ENCODE measurements around the gene TRIM66.
"Not testable (repeated sequence)": the region's sequence is repeated elsewhere in the genome, so short reads cannot be mapped to it uniquely, and the experiment has no call there.

The TRIM66 gene

DNA sequence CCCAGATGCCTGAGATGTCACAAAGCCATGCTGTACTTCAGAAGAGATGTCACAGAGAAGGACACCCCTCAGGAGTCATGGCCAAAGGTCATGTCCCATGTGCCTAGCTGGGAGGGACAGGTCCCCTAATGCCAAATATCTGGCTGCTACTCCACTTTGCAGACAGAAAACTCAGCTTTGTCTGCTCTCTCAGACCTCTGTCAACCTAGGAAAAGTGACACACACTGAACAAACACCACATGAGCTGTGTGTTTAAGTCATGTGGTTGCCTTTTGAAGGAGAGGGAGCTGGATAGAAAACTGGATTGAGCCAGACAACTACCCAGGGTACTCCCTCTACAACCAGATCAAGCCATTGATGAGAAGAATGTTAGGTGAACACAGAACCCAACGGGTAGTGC lies 3.5 kb downstream of the TRIM66 start:
- Histone ChIP-seq H3K9ac (ENCODE audit: low read depth, low read length) (no peak overlapping the region), H3K36me3 (ENCODE audit: control insufficient read depth, insufficient read depth, low read length) (peaks cover 10% of the 10 kb centered on the region), H3K4me1 (ENCODE audit: control insufficient read depth, insufficient read depth, low read length) (peaks cover 17% of the 10 kb centered on the region), H3K9me3 (ENCODE audit: control insufficient read depth, insufficient read depth, low read length) (no peaks in the 10 kb centered on the region), H3K27me3 (ENCODE audit: control insufficient read depth, insufficient read depth, low read length) (no peaks in the 10 kb centered on the region), H3K27ac (ENCODE audit: low read depth, low read length) (no peak overlapping the region), H3K4me3 (ENCODE audit: low read depth, low read length) (no peak overlapping the region)

- no peaks in the 10 kb centered on the region for H3K27me3 ChIP-seq (ENCODE audit: control insufficient read depth, insufficient read depth, low read length)
- peaks cover 25% of the 10 kb centered on the region for H3K4me1 ChIP-seq (ENCODE audit: control insufficient read depth, insufficient read depth, low read length)
- no peak overlapping the region for H3K4me3 ChIP-seq (ENCODE audit: low read depth, low read length)
- no peaks in the 10 kb centered on the region for H3K9me3 ChIP-seq (ENCODE audit: control insufficient read depth, insufficient read depth, low read length)
- H3K36me3 ChIP-seq (ENCODE audit: control insufficient read depth, insufficient read depth, low read length): no peaks in the 10 kb centered on the region
- no peak overlapping the region for H3K9ac ChIP-seq (ENCODE audit: low read depth, low read length)
- no peak overlapping the region for H3K27ac ChIP-seq (ENCODE audit: low read depth, low read length)
These were observed 6.0 kb downstream of the TRIM66 start for GRCh38 chr11:8676458-8676857.

GRCh38 chr11:8674859-8675258 lies 7.6 kb downstream of the TRIM66 start:
- H3K4me1 ChIP-seq (ENCODE audit: control insufficient read depth, insufficient read depth, low read length): peaks cover 37% of the 10 kb centered on the region
- H3K36me3 ChIP-seq (ENCODE audit: control insufficient read depth, insufficient read depth, low read length): no peaks in the 10 kb centered on the region
- H3K27ac ChIP-seq (ENCODE audit: low read depth, low read length): no peak overlapping the region
- no peaks in the 10 kb centered on the region for H3K27me3 ChIP-seq (ENCODE audit: control insufficient read depth, insufficient read depth, low read length)
- H3K9ac ChIP-seq (ENCODE audit: low read depth, low read length): no peak overlapping the region
- no peaks in the 10 kb centered on the region for H3K9me3 ChIP-seq (ENCODE audit: control insufficient read depth, insufficient read depth, low read length)
- H3K4me3 ChIP-seq (ENCODE audit: low read depth, low read length): no peak overlapping the region

DNA sequence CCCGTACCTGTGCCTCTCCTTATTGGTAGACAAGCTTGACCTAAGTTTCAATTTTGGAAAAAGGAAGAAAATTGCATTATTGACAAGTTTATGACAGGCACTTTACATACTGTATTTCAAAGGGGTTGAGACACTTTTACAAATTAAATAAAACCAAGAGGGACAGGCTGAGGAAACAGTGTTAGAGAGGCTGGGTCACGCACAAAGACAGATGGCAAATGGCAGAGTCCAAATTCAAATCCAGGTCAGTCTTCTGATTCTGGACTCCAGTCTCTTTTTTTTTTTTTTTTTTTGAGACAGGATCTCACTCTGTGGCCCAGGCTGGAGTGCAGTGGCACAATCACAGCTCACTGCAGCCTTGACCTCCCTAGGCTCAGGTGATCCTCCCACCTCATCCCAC lies 10.1 kb downstream of the TRIM66 start:
- Histone ChIP-seq H3K27ac (ENCODE audit: low read depth, low read length) (peak overlapping the region; percentile 99), H3K9me3 (ENCODE audit: control insufficient read depth, insufficient read depth, low read length) (no peaks in the 10 kb centered on the region), H3K4me3 (ENCODE audit: low read depth, low read length) (no peak overlapping the region), H3K27me3 (ENCODE audit: control insufficient read depth, insufficient read depth, low read length) (no peaks in the 10 kb centered on the region), H3K9ac (ENCODE audit: low read depth, low read length) (peak overlapping the region; percentile 49), H3K4me1 (ENCODE audit: control insufficient read depth, insufficient read depth, low read length) (peaks cover 37% of the 10 kb centered on the region), H3K36me3 (ENCODE audit: control insufficient read depth, insufficient read depth, low read length) (no peaks in the 10 kb centered on the region)

DNA sequence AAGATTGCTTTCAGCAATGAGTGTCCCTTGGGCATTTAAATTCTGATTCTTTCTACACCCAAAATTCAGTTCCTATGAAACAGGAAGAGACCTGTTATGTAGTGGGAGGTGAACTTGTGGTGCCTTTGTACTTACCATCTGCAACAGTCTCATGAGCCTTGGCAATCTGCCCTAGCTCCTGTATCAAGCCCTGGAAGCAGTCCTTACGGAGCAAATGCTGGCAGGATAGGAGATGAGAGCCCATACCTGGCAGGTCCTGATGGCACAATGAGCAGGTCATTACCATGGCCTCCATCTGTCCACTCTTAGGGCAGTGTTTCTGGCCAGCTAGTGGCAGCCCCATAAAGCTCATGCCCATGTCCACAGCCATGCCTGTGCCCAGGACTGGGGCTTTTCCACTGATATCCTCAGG lies 10.8 kb downstream of the TRIM66 start:
- no peaks in the 10 kb centered on the region for H3K27me3 ChIP-seq (ENCODE audit: control insufficient read depth, insufficient read depth, low read length)
- H3K9me3 ChIP-seq (ENCODE audit: control insufficient read depth, insufficient read depth, low read length): no peaks in the 10 kb centered on the region
- peak overlapping the region; percentile 14; the same call in 1 of the 2 replicates for H3K4me3 ChIP-seq (ENCODE audit: low read depth, low read length)
- H3K36me3 ChIP-seq (ENCODE audit: control insufficient read depth, insufficient read depth, low read length): no peaks in the 10 kb centered on the region
- peak overlapping the region; percentile 99 for H3K27ac ChIP-seq (ENCODE audit: low read depth, low read length)
- peak overlapping the region; percentile 49 for H3K9ac ChIP-seq (ENCODE audit: low read depth, low read length)
- peaks cover 31% of the 10 kb centered on the region for H3K4me1 ChIP-seq (ENCODE audit: control insufficient read depth, insufficient read depth, low read length)

DNA sequence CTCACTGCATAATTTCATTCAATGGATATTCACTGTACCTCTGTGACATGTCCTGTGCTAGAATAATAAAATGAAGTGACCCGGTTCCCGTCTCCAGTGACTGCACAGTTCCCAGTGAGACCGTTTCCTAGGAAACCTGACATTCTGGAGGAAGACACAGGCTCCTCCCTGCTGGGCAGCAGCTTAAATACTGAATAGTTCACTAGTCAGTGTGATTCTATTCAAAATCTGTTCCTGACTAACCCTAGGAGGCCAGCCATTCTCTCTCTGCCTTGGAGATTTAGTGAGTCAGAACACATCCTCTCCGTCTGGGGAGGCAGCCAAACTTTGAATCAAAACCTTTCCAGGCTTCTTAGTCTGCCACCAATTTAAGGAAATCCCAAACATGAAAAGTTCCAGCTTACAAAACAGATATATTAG lies 11.3 kb downstream of the TRIM66 start:
- no peaks in the 10 kb centered on the region for H3K36me3 ChIP-seq (ENCODE audit: control insufficient read depth, insufficient read depth, low read length)
- H3K4me1 ChIP-seq (ENCODE audit: control insufficient read depth, insufficient read depth, low read length): peaks cover 26% of the 10 kb centered on the region
- peak overlapping the region; percentile 14; the same call in 1 of the 2 replicates for H3K4me3 ChIP-seq (ENCODE audit: low read depth, low read length)
- peak overlapping the region; percentile 49; the same call in 1 of the 2 replicates for H3K9ac ChIP-seq (ENCODE audit: low read depth, low read length)
- H3K9me3 ChIP-seq (ENCODE audit: control insufficient read depth, insufficient read depth, low read length): no peaks in the 10 kb centered on the region
- H3K27ac ChIP-seq (ENCODE audit: low read depth, low read length): peak overlapping the region; percentile 99
- no peaks in the 10 kb centered on the region for H3K27me3 ChIP-seq (ENCODE audit: control insufficient read depth, insufficient read depth, low read length)

GRCh38 chr11:8670081-8670480 lies 12.4 kb downstream of the TRIM66 start:
- H3K36me3 ChIP-seq (ENCODE audit: control insufficient read depth, insufficient read depth, low read length): not testable (repeated sequence)

GRCh38 chr11:8665222-8665621 lies 17.2 kb downstream of the TRIM66 start:
- H3K4me1 ChIP-seq (ENCODE audit: control insufficient read depth, insufficient read depth, low read length): peaks cover 1% of the 10 kb centered on the region; the same call in 1 of the 2 replicates
- no peak overlapping the region for H3K9ac ChIP-seq (ENCODE audit: low read depth, low read length)
- no peaks in the 10 kb centered on the region for H3K36me3 ChIP-seq (ENCODE audit: control insufficient read depth, insufficient read depth, low read length)
- H3K4me3 ChIP-seq (ENCODE audit: low read depth, low read length): no peak overlapping the region
- H3K27me3 ChIP-seq (ENCODE audit: control insufficient read depth, insufficient read depth, low read length): no peaks in the 10 kb centered on the region
- no peaks in the 10 kb centered on the region for H3K9me3 ChIP-seq (ENCODE audit: control insufficient read depth, insufficient read depth, low read length)
- no peak overlapping the region for H3K27ac ChIP-seq (ENCODE audit: low read depth, low read length)

More at GRCh38 chr11:8670081-8670480, 12.4 kb downstream of the TRIM66 start:
- Histone ChIP-seq H3K27ac (ENCODE audit: low read depth, low read length) (peak overlapping the region; percentile 99), H3K4me1 (ENCODE audit: control insufficient read depth, insufficient read depth, low read length) (peaks cover 22% of the 10 kb centered on the region)
- H3K9me3 ChIP-seq (ENCODE audit: control insufficient read depth, insufficient read depth, low read length); H3K27me3 ChIP-seq (ENCODE audit: control insufficient read depth, insufficient read depth, low read length); H3K4me3 ChIP-seq (ENCODE audit: low read depth, low read length); H3K9ac ChIP-seq (ENCODE audit: low read depth, low read length): not testable (repeated sequence)

- Histone ChIP-seq H3K9ac (ENCODE audit: low read depth, low read length) (no peak overlapping the region), H3K4me3 (ENCODE audit: low read depth, low read length) (no peak overlapping the region), H3K4me1 (ENCODE audit: control insufficient read depth, insufficient read depth, low read length) (peaks cover 8% of the 10 kb centered on the region; the same call in 1 of the 2 replicates), H3K27me3 (ENCODE audit: control insufficient read depth, insufficient read depth, low read length) (no peaks in the 10 kb centered on the region), H3K9me3 (ENCODE audit: control insufficient read depth, insufficient read depth, low read length) (no peaks in the 10 kb centered on the region), H3K36me3 (ENCODE audit: control insufficient read depth, insufficient read depth, low read length) (no peaks in the 10 kb centered on the region), H3K27ac (ENCODE audit: low read depth, low read length) (no peak overlapping the region)
These were observed 21.3 kb downstream of the TRIM66 start for GRCh38 chr11:8661001-8661795.

- Histone ChIP-seq H3K4me3 (ENCODE audit: low read depth, low read length) (no peak overlapping the region), H3K4me1 (ENCODE audit: control insufficient read depth, insufficient read depth, low read length) (peaks cover 8% of the 10 kb centered on the region; the same call in 1 of the 2 replicates), H3K27ac (ENCODE audit: low read depth, low read length) (peak overlapping the region; percentile 17), H3K27me3 (ENCODE audit: control insufficient read depth, insufficient read depth, low read length) (no peaks in the 10 kb centered on the region), H3K9ac (ENCODE audit: low read depth, low read length) (0 out of 2 replicates have a peak overlapping the region, but pooled peaks have one; percentile 23), H3K9me3 (ENCODE audit: control insufficient read depth, insufficient read depth, low read length) (no peaks in the 10 kb centered on the region), H3K36me3 (ENCODE audit: control insufficient read depth, insufficient read depth, low read length) (no peaks in the 10 kb centered on the region)
These were observed 24.0 kb downstream of the TRIM66 start for GRCh38 chr11:8658321-8659057.

DNA sequence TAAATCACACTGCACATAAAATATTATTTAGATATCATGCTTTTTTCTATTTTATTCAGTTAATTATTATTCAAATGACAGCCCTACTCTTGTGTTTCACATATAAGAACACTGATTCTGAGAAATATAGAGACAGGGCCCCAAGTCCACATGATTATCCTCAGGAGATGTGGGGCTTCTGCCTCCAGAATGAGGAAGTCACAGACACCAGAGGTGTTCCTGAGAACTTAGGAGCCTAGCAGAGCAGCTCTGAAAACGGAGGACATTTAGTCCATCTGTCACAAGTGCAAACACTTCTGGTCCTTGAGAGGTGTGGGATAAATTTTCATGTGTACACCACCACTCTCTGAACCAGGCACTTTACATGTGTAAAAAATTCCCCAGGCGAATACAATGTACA lies 26.2 kb downstream of the TRIM66 start:
- H3K4me3 ChIP-seq (ENCODE audit: low read depth, low read length): no peak overlapping the region
- H3K9ac ChIP-seq (ENCODE audit: low read depth, low read length): no peak overlapping the region
- no peaks in the 10 kb centered on the region for H3K36me3 ChIP-seq (ENCODE audit: control insufficient read depth, insufficient read depth, low read length)
- peaks cover 8% of the 10 kb centered on the region; the same call in 1 of the 2 replicates for H3K4me1 ChIP-seq (ENCODE audit: control insufficient read depth, insufficient read depth, low read length)
- H3K9me3 ChIP-seq (ENCODE audit: control insufficient read depth, insufficient read depth, low read length): no peaks in the 10 kb centered on the region
- no peaks in the 10 kb centered on the region for H3K27me3 ChIP-seq (ENCODE audit: control insufficient read depth, insufficient read depth, low read length)
- H3K27ac ChIP-seq (ENCODE audit: low read depth, low read length): no peak overlapping the region

All from HUES48 (cell line).